ENCODE data around the gene MBD3L4.
"Not testable (repeated sequence)": the region's sequence is repeated elsewhere in the genome, so short reads cannot be mapped to it uniquely, and the experiment has no call there.

The MBD3L4 gene

GRCh38 chr19:7049021-7049420, 9.0 kb upstream of the MBD3L4 start, which contains the start of gene MBD3L2:
Gene MBD3L2, plus strand, starts transcription at chr19:7049321. Its CDS starts 53 bp downstream, at chr19:7049374.
- not testable (repeated sequence) for DNase-seq (ENCODE audit: low read depth in 2 of 2)

GRCh38 chr19:7041563-7041962, 1.6 kb upstream of the MBD3L4 start:
- not testable (repeated sequence) for DNase-seq (ENCODE audit: low read depth in 2 of 2)

- not testable (repeated sequence) for DNase-seq (ENCODE audit: low read depth in 2 of 2)
These were observed 9.7 kb downstream of the MBD3L4 start, which contains the start of gene MBD3L5 for GRCh38 chr19:7030278-7030677. Gene MBD3L5, plus strand, starts transcription at chr19:7030578. Its CDS starts 34 bp downstream, at chr19:7030612.

- DNase-seq (ENCODE audit: low read depth in 2 of 2): not testable (repeated sequence)
These were observed 11.2 kb downstream of the MBD3L4 start for GRCh38 chr19:7028790-7029189.

GRCh38 chr19:7021331-7021730, 18.6 kb downstream of the MBD3L4 start, which contains the start of gene MBD3L2B:
Gene MBD3L2B, minus strand, starts transcription at chr19:7021431. Its CDS starts 34 bp downstream, at chr19:7021397.
- not testable (repeated sequence) for DNase-seq (ENCODE audit: low read depth in 2 of 2)

- no peak for DNase-seq (ENCODE audit: low read depth in 2 of 2)
These were observed 21.2 kb downstream of the MBD3L4 start for GRCh38 chr19:7018828-7019227.

GRCh38 chr19:7013678-7014077, 26.3 kb downstream of the MBD3L4 start:
- DNase-seq (ENCODE audit: low read depth in 2 of 2): no peak

- DNase-seq (ENCODE audit: low read depth in 2 of 2): no peak
These were observed 29.0 kb downstream of the MBD3L4 start for GRCh38 chr19:7010722-7011593.

GRCh38 chr19:7007859-7008258, 32.1 kb downstream of the MBD3L4 start:
- DNase-seq (ENCODE audit: low read depth in 2 of 2): no peak

- DNase-seq (ENCODE audit: low read depth in 2 of 2): no peak
These were observed 33.8 kb downstream of the MBD3L4 start for GRCh38 chr19:7006135-7006704.

- no peak for DNase-seq (ENCODE audit: low read depth in 2 of 2)
These were observed 35.6 kb downstream of the MBD3L4 start for GRCh38 chr19:7004313-7004931.

- DNase-seq (ENCODE audit: low read depth in 2 of 2): no peak
These were observed 39.2 kb downstream of the MBD3L4 start for GRCh38 chr19:7000816-7001215.

GRCh38 chr19:7000333-7000732, 39.6 kb downstream of the MBD3L4 start:
- no peak for DNase-seq (ENCODE audit: low read depth in 2 of 2)

GRCh38 chr19:6999933-7000332, 40.0 kb downstream of the MBD3L4 start:
- DNase-seq (ENCODE audit: low read depth in 2 of 2): no peak

GRCh38 chr19:6997679-6998445, 42.1 kb downstream of the MBD3L4 start:
- DNase-seq (ENCODE audit: low read depth in 2 of 2): no peak

- no peak for DNase-seq (ENCODE audit: low read depth in 2 of 2)
These were observed 43.2 kb downstream of the MBD3L4 start for GRCh38 chr19:6996810-6997209.

GRCh38 chr19:6995054-6995453, 44.9 kb downstream of the MBD3L4 start:
- DNase-seq (ENCODE audit: low read depth in 2 of 2): no peak

GRCh38 chr19:6988257-6988656, 51.7 kb downstream of the MBD3L4 start:
- no peak for DNase-seq (ENCODE audit: low read depth in 2 of 2)

- DNase-seq (ENCODE audit: low read depth in 2 of 2): no peak
These were observed 52.1 kb downstream of the MBD3L4 start for GRCh38 chr19:6987850-6988249.

Data from stimulated activated CD4-positive, alpha-beta T cell treated with anti-CD3 and anti-CD28 coated beads, Interleukin-12 subunit alpha, Interleukin-12 subunit beta, amount 100 ng/mL, for 24 hours (primary cell).